ES-I3 (cell line): ENCODE data around the gene RPS2.
"Not testable (repeated sequence)": the region's sequence is repeated elsewhere in the genome, so short reads cannot be mapped to it uniquely, and the experiment has no call there.

Source experiments
- H3K36me3 ChIP-seq: 2 replicates; pipeline ENCODE4 v1.6.1; 2013; ENCODE audit warnings: mild to moderate bottlenecking, low read length, control low read depth, moderate library complexity; ENCODE audit not compliant: insufficient read depth
- H3K4me1 ChIP-seq: 2 replicates; pipeline ENCODE4 v1.6.1; 2013; ENCODE audit warnings: mild to moderate bottlenecking, control low read depth, low read length; ENCODE audit not compliant: insufficient read depth
- H3K9ac ChIP-seq: 2 replicates; pipeline ENCODE4 v1.6.1; 2013; ENCODE audit warnings: low read depth, mild to moderate bottlenecking, low read length, moderate library complexity
- H3K9me3 ChIP-seq: 2 replicates; pipeline ENCODE4 v1.6.1; 2013; ENCODE audit warnings: mild to moderate bottlenecking, low read length, moderate library complexity; ENCODE audit not compliant: control insufficient read depth, insufficient read depth

The RPS2 gene

GRCh38 chr16:1922357-1922756, 42.3 kb downstream of the RPS2 start:
- Histone ChIP-seq H3K4me1 (peaks cover 14% of the 10 kb centered on the region; the same call in 1 of the 2 replicates), H3K9me3 (no peaks in the 10 kb centered on the region), H3K9ac (no peak overlapping the region), H3K36me3 (no peaks in the 10 kb centered on the region)

GRCh38 chr16:1920727-1921171, 43.9 kb downstream of the RPS2 start:
- Histone ChIP-seq H3K9me3 (no peaks in the 10 kb centered on the region), H3K9ac (peak overlapping the region; percentile 4; the same call in 1 of the 2 replicates), H3K36me3 (no peaks in the 10 kb centered on the region), H3K4me1 (peaks cover 18% of the 10 kb centered on the region; the same call in 1 of the 2 replicates)

DNA sequence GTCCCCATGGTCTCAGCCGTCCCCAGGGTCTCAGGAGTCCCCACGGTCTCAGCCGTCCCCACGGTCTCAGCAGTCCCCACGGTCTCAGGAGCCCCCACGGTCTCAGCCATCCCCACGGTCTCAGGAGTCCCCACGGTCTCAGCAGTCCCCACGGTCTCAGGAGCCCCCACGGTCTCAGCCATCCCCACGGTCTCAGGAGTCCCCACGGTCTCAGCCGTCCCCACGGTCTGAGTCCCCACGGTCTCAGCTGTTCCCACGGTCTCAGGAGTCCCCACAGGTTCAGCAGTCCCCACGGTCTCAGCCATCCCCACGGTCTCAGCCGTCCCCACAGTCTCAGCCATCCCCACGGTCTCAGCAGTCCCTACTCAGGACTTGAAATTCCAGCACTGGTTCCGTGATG, 44.5 kb downstream of the RPS2 start:
- not testable (repeated sequence) for H3K9ac ChIP-seq, H3K36me3 ChIP-seq, H3K9me3 ChIP-seq
- H3K4me1 ChIP-seq, result peaks cover 18% of the 10 kb centered on the region; the same call in 1 of the 2 replicates

GRCh38 chr16:1919327-1919998, 45.2 kb downstream of the RPS2 start:
- H3K9ac ChIP-seq, result no peak overlapping the region
- peaks cover 15% of the 10 kb centered on the region; the same call in 1 of the 2 replicates for H3K4me1 ChIP-seq
- no peaks in the 10 kb centered on the region for H3K36me3 ChIP-seq
- H3K9me3 ChIP-seq, result no peaks in the 10 kb centered on the region

GRCh38 chr16:1918351-1919326, 46.0 kb downstream of the RPS2 start, which contains the start of gene HS3ST6:
HS3ST6 (minus strand) TSS chr16:1918415; CDS start chr16:1918323, 92 bp downstream.
- Histone ChIP-seq H3K4me1 (peaks cover 11% of the 10 kb centered on the region; the same call in 1 of the 2 replicates), H3K36me3 (no peaks in the 10 kb centered on the region), H3K9ac (peak within 1 kb of the TSS; percentile 44; the same call in 1 of the 2 replicates), H3K9me3 (no peaks in the 10 kb centered on the region)

DNA sequence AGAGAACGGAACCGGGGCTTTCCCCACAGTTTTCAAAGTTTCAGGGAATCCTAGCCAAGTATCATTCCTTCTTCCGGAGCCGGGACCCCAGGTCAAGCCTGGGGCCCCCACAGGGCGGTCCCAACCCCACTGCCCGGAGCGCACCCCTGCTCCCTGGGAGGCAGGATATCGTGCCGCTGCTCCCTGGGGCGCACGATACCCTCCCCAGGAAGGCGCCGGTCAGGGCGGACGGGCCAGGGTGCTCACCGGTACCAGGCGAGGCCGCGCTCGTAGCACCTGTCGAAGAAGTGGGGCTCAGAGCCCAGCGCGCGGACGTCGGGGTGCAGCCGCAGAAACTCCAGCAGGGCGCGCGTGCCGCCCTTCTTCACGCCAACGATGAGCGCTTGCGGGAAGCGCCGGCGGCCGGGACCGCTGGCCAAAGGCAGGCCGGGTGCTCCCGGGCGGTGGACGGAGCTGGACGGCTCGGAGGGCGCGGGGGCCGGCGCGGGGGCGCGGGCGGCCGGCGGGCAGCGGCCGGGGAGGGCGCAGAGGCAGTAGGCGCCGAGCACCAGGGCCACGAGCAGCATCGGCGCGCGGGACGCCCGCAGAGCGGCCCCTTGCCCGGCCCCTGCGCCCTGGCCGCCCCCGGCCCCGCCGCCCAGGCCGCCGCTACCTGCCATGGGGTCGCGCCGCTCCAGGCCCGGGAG, 46.8 kb downstream of the RPS2 start:
- peak overlapping the region; percentile 29; the same call in 1 of the 2 replicates for H3K9ac ChIP-seq
- no peaks in the 10 kb centered on the region for H3K36me3 ChIP-seq
- peaks cover 10% of the 10 kb centered on the region; the same call in 1 of the 2 replicates for H3K4me1 ChIP-seq
- H3K9me3 ChIP-seq, result no peaks in the 10 kb centered on the region

DNA sequence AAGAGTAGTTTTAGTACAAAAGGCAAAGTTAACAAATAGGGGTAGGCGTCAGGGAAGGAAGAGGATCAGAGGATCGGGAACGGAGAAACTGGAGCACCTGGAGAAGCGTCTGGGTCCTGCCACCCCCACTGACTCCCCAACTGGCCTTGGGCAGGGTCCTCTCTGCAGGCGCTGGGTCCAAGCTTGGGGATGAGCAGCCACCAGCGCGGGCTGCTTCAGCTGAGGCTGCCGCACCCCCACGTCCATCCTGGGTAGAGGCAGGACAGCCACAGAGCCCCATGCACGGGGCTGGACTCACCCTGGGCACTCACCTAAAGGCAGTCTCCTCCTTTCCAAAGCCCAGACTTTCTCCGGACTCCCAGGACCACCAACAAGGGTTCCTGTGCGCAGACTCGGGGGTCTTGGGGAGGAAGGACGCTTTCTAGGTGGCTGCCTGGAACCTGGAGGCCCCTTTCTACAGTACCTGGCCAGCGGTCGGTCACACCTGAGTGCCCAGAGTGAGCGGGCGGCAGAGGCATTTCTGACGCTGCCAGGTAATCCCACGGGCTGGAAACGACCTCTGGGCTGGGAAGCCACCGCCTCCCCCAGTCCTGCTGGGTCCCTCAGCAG, 47.5 kb downstream of the RPS2 start:
- H3K36me3 ChIP-seq, result no peaks in the 10 kb centered on the region
- no peaks in the 10 kb centered on the region for H3K9me3 ChIP-seq
- peak overlapping the region; percentile 29; the same call in 1 of the 2 replicates for H3K9ac ChIP-seq
- peaks cover 10% of the 10 kb centered on the region; the same call in 1 of the 2 replicates for H3K4me1 ChIP-seq

- peaks cover 10% of the 10 kb centered on the region; the same call in 1 of the 2 replicates for H3K4me1 ChIP-seq
- no peaks in the 10 kb centered on the region for H3K9me3 ChIP-seq
- H3K9ac ChIP-seq, result no peak overlapping the region
- H3K36me3 ChIP-seq, result no peaks in the 10 kb centered on the region
Observed at GRCh38 chr16:1916640-1916990, 48.0 kb downstream of the RPS2 start.

GRCh38 chr16:1915732-1916639, 48.6 kb downstream of the RPS2 start:
- H3K36me3 ChIP-seq, result no peaks in the 10 kb centered on the region
- H3K9ac ChIP-seq, result no peak overlapping the region
- peaks cover 10% of the 10 kb centered on the region; the same call in 1 of the 2 replicates for H3K4me1 ChIP-seq
- H3K9me3 ChIP-seq, result no peaks in the 10 kb centered on the region

GRCh38 chr16:1914988-1915387, 49.6 kb downstream of the RPS2 start:
- H3K9me3 ChIP-seq, result no peaks in the 10 kb centered on the region
- no peak overlapping the region for H3K9ac ChIP-seq
- H3K4me1 ChIP-seq, result peaks cover 10% of the 10 kb centered on the region; the same call in 1 of the 2 replicates
- no peaks in the 10 kb centered on the region for H3K36me3 ChIP-seq

DNA sequence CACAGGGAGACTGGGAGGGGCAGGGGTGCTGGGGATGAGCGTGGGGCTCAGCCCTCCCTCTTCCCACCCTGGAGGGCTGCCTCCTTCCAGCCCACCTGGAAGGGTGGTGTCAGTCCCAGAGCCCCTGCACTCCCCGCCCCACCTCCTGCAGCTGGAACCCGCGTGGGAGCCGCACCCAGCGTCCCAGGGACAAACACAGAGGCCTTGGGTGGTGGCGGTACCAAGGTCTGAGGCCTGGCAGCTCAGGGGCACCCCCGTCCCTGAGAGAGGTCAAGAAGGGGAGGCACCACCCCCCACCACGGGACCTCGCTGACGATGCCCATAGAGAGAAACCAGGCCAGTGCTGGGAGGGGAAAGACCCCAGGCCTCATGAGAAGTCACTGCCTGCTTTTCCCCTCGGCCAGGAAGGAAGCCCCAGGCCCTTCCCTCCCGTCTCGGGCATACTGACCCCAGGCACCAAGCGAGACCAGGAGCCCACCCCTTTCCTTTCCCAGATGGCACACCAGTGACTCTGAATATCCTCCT, 50.5 kb downstream of the RPS2 start:
- no peak overlapping the region for H3K9ac ChIP-seq
- H3K9me3 ChIP-seq, result no peaks in the 10 kb centered on the region
- H3K36me3 ChIP-seq, result no peaks in the 10 kb centered on the region
- peaks cover 10% of the 10 kb centered on the region; the same call in 1 of the 2 replicates for H3K4me1 ChIP-seq

GRCh38 chr16:1913327-1914083, 51.1 kb downstream of the RPS2 start:
- Histone ChIP-seq H3K4me1 (peaks cover 13% of the 10 kb centered on the region; the same call in 1 of the 2 replicates), H3K9ac (no peak overlapping the region), H3K9me3 (no peaks in the 10 kb centered on the region)

More at GRCh38 chr16:1913327-1914083, 51.1 kb downstream of the RPS2 start:
- no peaks in the 10 kb centered on the region for H3K36me3 ChIP-seq
